Spinal cord (tissue), 10 donors: Measurements from ENCODE around the gene CACNG7. TPM values are rescaled to one million over a fixed set of nuclear protein-coding genes. Genes with fewer than 3 reads are reported as not detected.
"Not testable (repeated sequence)": the region's sequence is repeated elsewhere in the genome, so short reads cannot be mapped to it uniquely, and the experiment has no call there.

Experiments used
- DNase-seq, 6 donors: peaks; one replicate each; pipeline versions ENCODE4 v3.0.0 to v3.0.0-alpha.2; 2013 to 2015; ENCODE audit warnings: low spot score in 6 of 6, low read depth in 4 of 6
- H3K27ac ChIP-seq: one replicate; pipeline ENCODE4 v1.5.1; 2013; ENCODE audit warnings: low read depth, low read length, control low read depth
- H3K27me3 ChIP-seq: one replicate; pipeline ENCODE4 v1.6.1; 2013; ENCODE audit warnings: low read length; ENCODE audit not compliant: control insufficient read depth, insufficient read depth
- H3K36me3 ChIP-seq: one replicate; pipeline ENCODE4 v1.6.1; 2013; ENCODE audit warnings: low read length; ENCODE audit not compliant: control insufficient read depth, insufficient read depth
- H3K4me1 ChIP-seq: one replicate; pipeline ENCODE4 v1.6.1; 2013; ENCODE audit warnings: low read length; ENCODE audit not compliant: control insufficient read depth, insufficient read depth
- H3K4me3 ChIP-seq: one replicate; pipeline ENCODE4 v1.5.1; 2013; ENCODE audit warnings: low read depth, low read length, control low read depth
- H3K9me3 ChIP-seq: one replicate; pipeline ENCODE4 v1.6.1; 2013; ENCODE audit warnings: low read length; ENCODE audit not compliant: control insufficient read depth, insufficient read depth
- WGBS: methylation state at CpG from one replicate; pipeline ENCODE4 v1.1.5; 2013; ENCODE audit warnings: missing lambda C conversion rate; ENCODE audit not compliant: insufficient coverage; 5-methylcytosine and 5-hydroxymethylcytosine counted together
- polyA plus RNA-seq, 2 donors: library from polyadenylated mRNA; unstranded; fragments of 120-200 nt; gene quantifications; one replicate each; pipeline ENCODE4 v1.2.1, GENCODE V29; 2013; ENCODE audit not compliant: insufficient read length in 2 of 2
- total RNA-seq, 2 donors: library from RNA; depleted of rRNA in 1 of 2; stranded (reverse); fragments of 120-200 nt in 1 of 2; fragments of >200 nt in 1 of 2; gene quantifications; one replicate each; pipeline versions ENCODE4 v1.2.3 to v1.2.4, GENCODE V29; 2013 to 2014
- donor health status: healthy.

The CACNG7 gene
- total and polyA plus RNA-seq, 4 donors, result 5.1 to 139 (median 69.1) TPM

DNA sequence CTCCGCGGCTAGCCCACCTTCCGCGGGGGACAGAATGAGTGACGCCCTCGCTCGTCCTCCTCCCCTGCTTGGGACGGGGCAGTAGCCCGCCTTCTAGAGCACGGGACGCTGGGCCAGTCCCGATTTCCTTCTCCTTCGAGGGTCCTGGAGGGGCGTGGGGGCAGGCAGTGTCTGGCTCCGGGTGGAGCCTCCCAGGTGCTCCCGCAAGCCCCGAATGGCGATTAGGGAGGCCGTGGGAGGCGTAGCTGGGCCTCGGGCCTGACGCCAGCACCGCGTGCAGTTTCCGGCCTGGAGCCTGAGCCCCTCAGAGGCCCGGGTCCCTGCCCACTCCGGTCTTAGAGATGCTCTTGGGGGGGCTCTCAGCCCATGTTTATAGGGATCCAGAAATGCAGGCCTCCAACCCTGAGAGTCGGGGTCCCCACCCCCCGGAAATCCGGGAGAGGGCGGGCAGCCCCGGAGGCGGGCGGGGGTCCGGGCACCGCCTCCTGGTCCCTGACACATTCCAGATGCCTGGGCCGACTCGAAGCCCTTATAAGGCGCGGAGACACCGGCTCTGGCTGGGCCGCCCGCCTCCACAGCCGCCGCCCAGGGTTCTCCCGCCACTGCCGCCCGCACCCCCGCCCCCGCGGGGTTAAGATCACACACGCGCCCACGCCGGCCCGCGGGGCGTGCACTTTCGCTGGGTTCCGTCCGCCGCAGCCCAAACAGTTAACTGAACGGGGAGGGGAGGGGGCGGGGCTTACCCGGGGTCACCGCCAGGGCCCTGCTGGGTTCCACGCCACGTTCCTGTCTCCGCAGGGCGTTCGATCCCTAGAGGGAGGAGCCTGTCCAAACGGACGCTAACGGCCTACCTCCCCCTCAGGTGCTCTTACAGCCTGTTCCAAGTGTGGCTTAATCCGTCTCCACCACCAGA is 39.9 kb upstream of the CACNG7 start:
- H3K9me3 ChIP-seq, result no peaks in the 10 kb centered on the region
- under 1% methylated on average over 71 of the region's 75 CpGs for WGBS
- H3K27me3 ChIP-seq, result no peaks in the 10 kb centered on the region
- H3K4me3 ChIP-seq, result peak overlapping the region; percentile 86
- peak overlapping the region; percentile 95 for H3K27ac ChIP-seq
- peak in 2 of 6 donors; percentile 65 to 88 for DNase-seq
- H3K4me1 ChIP-seq, result peaks cover 56% of the 10 kb centered on the region
- H3K36me3 ChIP-seq, result peaks cover 23% of the 10 kb centered on the region

- peaks cover 48% of the 10 kb centered on the region for H3K4me1 ChIP-seq
- H3K27ac ChIP-seq, result peak overlapping the region; percentile 73
Observed at GRCh38 chr19:53869805-53870484, 39.1 kb upstream of the CACNG7 start.

DNA sequence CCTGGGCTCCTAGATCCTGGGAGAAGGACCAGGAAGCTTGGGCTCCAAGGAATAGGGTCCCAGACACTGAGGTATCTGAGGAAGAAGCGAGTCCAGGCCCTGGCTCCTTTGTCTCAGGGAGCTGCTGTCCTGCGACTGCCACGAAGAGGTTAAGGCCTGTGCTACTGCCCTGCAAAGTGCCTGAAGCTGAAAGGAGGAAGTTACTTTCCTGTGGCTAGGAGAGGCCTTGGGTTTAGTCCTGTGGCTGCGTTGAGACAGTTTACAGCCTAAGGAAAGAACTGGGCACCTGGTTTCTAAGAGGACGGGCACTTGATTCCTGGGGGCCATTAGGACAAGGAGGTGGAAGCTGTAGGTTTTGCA is 38.6 kb upstream of the CACNG7 start:
- Histone ChIP-seq H3K27me3 (no peaks in the 10 kb centered on the region), H3K9me3 (no peaks in the 10 kb centered on the region), H3K4me1 (peaks cover 43% of the 10 kb centered on the region), H3K36me3 (peaks cover 36% of the 10 kb centered on the region), H3K4me3 (no peak overlapping the region), H3K27ac (no peak overlapping the region)
- DNase-seq, result no peak
- 64% methylated on average over 5 of the region's 5 CpGs for WGBS

More at GRCh38 chr19:53869805-53870484, 39.1 kb upstream of the CACNG7 start:
- not testable (repeated sequence) for DNase-seq, H3K9me3 ChIP-seq, H3K27me3 ChIP-seq
- Histone ChIP-seq H3K4me3 (peak overlapping the region; percentile 86), H3K36me3 (peaks cover 31% of the 10 kb centered on the region)
- WGBS, result 6% methylated on average over 13 of the region's 24 CpGs

DNA sequence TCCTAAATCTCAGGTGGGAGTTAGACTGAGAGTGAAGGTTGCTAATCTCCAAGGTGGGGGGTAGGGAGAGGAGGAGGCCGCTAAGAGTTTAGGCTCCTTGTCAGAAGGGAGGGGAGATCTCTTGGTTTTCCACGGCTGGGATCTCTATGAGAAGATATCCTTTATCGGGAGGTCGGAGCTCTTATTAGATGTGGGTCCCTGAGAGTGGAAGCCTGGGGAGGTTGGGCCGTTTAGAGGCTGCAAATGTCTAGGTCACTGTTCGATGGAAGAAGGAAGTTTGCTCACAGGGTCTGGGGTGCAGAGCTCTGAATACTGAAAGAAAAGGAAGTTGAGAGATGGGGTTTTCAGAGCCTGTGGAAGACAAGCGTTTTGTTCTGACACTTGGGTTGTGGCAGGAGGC is 37.6 kb upstream of the CACNG7 start:
- Histone ChIP-seq H3K4me3 (no peak overlapping the region), H3K27ac (no peak overlapping the region), H3K27me3 (no peaks in the 10 kb centered on the region), H3K36me3 (peaks cover 41% of the 10 kb centered on the region), H3K9me3 (no peaks in the 10 kb centered on the region), H3K4me1 (peaks cover 33% of the 10 kb centered on the region)
- no peak for DNase-seq
- WGBS, result 86% methylated on average over 6 of the region's 7 CpGs

- DNase-seq, result no peak
- no peak overlapping the region for H3K4me3 ChIP-seq
- H3K27ac ChIP-seq, result no peak overlapping the region
- peaks cover 20% of the 10 kb centered on the region for H3K4me1 ChIP-seq
- H3K9me3 ChIP-seq, result no peaks in the 10 kb centered on the region
- peaks cover 41% of the 10 kb centered on the region for H3K36me3 ChIP-seq
- 86% methylated on average over 6 of the region's 6 CpGs for WGBS
- no peaks in the 10 kb centered on the region for H3K27me3 ChIP-seq
Observed at GRCh38 chr19:53872762-53873161, 36.3 kb upstream of the CACNG7 start.

GRCh38 chr19:53873773-53874605 is 35.1 kb upstream of the CACNG7 start:
- Histone ChIP-seq H3K36me3 (peaks cover 41% of the 10 kb centered on the region), H3K4me1 (peaks cover 11% of the 10 kb centered on the region), H3K4me3 (no peak overlapping the region), H3K27me3 (no peaks in the 10 kb centered on the region), H3K9me3 (no peaks in the 10 kb centered on the region), H3K27ac (no peak overlapping the region)
- DNase-seq, result no peak
- WGBS, result 95% methylated on average over 51 of the region's 51 CpGs

DNA sequence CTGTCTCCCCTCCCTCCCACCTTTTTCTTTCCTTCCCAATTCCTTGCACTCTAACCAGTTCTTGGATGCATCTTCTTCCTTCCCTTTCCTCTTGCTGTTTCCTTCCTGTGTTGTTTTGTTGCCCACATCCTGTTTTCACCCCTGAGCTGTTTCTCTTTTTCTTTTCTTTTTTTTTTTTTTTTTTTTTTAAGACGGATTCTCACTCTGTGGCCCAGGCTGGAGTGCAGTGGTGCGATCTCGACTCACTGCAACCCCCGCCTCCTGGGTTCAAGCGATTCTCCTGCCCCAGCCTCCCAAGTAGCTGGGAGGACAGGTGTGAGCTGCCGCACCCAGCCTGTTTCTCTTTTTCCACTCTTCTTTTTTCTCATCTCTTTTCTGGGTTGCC is 34.5 kb upstream of the CACNG7 start:
- H3K4me1 ChIP-seq, result peaks cover 9% of the 10 kb centered on the region
- H3K27me3 ChIP-seq, result no peaks in the 10 kb centered on the region
- H3K36me3 ChIP-seq, result peaks cover 41% of the 10 kb centered on the region
- DNase-seq, result no peak
- no peak overlapping the region for H3K27ac ChIP-seq
- no peak overlapping the region for H3K4me3 ChIP-seq
- WGBS, result 75% methylated on average over 5 of the region's 6 CpGs
- H3K9me3 ChIP-seq, result no peaks in the 10 kb centered on the region

DNA sequence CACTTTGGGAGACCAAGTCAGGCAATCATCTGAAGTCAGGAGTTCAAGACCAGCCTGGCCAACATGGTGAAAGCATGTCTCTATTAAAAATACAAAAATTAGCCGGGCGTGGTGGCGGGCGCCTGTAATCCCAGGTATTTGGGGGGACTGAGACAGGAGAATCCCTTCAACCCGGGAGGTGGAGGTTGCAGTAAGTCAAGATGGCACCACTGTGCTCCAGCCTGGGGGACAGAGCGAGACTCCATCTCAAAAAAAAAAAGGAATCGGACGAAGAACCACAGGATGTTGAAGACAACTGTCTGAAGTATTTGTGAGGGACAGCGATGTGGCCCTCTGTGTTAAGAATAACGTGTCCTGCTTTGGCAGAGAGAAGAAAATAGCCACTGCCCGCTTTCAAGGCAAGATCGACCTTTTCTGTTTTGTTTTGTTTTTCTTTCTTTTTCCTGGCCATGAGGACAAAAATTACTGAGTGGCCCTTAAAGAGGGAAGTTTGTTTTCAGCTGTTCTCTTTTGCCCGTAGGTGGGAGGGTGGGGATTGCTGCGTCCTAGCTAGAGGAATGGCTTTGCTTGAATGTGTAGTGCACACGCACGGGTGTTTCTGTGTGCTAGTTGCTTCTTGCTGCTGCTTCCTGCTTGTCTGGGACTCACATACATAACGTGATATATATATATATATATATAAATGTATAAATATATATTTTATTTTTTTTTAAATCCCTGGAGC is 33.3 kb upstream of the CACNG7 start:
- Histone ChIP-seq H3K4me3 (no peak overlapping the region), H3K4me1 (peaks cover 5% of the 10 kb centered on the region), H3K9me3 (no peaks in the 10 kb centered on the region), H3K27ac (no peak overlapping the region), H3K36me3 (peaks cover 38% of the 10 kb centered on the region), H3K27me3 (peaks cover 4% of the 10 kb centered on the region)
- no peak for DNase-seq
- 99% methylated on average over 8 of the region's 17 CpGs for WGBS

GRCh38 chr19:53876651-53877224 is 32.3 kb upstream of the CACNG7 start:
- Histone ChIP-seq H3K36me3 (peaks cover 33% of the 10 kb centered on the region), H3K4me1 (peaks cover 8% of the 10 kb centered on the region), H3K27me3 (peaks cover 14% of the 10 kb centered on the region), H3K27ac (no peak overlapping the region), H3K9me3 (no peaks in the 10 kb centered on the region), H3K4me3 (no peak overlapping the region)
- 89% methylated on average over 5 of the region's 6 CpGs for WGBS
- DNase-seq, result no peak
